GM19328 (cell line): ENCODE data around the gene ERFE.

Source experiments
- ATAC-seq: cut with Tn5 transposase; IDR thresholded peaks from one replicate; pipeline ENCODE4 v1.9.1; 2021; ENCODE audit warnings: mild to moderate bottlenecking, moderate library complexity; ENCODE audit not compliant: unreplicated experiment

The ERFE gene

DNA sequence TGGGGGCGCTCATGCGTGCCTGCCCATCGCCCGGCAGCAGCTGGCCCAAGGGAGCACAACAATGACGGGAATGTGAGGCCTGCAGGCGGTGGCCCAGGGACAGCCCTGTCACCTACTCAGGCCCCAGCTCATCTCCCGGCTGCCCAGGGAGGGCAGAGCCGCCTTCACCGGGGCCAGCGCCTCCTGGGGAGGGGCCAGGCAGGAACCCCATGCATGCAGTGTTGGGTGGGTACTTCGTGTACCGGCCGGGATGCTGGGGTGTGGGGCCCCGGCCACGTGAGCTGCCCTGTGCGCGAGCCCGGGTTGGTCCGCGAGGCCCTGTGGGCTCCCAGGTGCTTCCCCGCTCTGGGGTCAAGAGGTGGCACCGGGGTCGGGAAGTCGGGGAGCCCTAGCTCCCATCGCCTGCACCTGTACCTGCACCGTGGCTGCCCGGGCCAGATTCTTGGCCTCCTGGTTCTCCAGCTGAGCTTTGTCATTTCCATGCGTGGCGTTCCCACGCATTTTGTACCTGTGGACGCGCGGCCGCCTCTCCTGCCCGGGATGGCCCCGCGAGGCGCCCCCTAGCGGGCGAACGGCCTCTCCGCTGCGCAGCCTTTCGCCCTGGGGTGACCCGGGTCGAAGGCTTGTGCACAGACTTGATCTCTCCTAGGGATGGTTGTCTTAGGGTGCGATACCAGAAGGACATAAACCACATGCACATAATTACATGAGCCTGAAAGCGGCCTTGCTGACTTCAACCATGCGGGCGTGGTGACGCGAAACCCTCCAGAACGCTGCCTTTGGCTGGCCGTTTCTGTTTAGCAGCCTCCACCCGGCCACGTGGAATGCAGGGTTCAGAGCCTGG lies 19.4 kb upstream of the ERFE start:
- ATAC-seq: no peak

DNA sequence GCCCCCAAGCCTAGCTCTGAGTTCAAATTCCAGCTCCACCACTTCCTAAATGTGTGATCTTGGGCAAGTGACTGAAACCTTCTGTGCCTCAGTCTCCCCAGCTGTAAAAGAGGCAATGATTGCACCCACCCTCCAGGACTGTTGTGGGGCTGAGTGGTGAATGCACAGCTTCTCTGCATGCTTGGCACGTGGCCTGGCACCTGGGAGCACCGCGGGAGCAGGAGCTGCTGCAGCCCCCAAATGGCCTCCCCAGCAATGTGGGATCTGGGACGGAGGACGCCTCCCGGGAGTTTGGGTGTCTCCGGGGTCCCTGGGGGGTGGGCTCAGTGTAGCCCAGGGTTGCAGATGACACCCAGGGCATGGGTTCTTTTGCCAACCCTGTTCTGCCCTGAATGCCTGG lies 18.7 kb upstream of the ERFE start:
- ATAC-seq: no peak

DNA sequence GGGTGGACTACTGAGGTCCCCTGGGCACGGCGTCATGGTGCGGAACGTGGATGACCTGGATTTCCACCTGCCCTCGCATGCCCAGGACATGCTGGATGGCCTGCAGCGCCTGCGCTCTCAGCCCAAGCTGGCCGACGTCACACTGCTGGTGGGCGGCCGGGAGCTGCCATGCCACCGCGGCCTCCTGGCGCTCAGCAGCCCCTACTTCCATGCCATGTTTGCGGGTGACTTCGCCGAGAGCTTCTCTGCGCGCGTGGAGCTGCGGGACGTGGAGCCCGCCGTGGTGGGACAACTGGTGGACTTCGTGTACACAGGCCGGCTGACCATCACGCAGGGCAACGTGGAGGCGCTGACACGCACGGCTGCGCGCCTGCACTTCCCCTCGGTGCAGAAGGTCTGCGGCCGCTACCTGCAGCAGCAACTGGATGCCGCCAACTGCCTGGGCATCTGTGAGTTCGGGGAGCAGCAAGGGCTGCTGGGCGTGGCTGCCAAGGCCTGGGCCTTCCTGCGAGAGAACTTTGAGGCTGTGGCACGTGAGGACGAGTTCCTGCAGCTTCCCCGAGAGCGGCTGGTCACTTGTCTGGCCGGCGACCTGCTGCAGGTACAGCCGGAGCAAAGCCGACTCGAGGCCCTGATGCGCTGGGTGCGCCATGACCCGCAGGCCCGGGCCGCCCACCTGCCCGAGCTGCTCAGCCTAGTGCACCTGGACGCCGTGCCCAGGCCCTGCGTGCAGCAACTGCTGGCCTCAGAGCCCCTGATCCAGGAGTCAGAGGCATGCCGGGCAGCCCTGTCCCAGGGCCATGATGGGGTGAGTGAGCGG lies 17.8 kb upstream of the ERFE start:
- ATAC-seq: no peak

DNA sequence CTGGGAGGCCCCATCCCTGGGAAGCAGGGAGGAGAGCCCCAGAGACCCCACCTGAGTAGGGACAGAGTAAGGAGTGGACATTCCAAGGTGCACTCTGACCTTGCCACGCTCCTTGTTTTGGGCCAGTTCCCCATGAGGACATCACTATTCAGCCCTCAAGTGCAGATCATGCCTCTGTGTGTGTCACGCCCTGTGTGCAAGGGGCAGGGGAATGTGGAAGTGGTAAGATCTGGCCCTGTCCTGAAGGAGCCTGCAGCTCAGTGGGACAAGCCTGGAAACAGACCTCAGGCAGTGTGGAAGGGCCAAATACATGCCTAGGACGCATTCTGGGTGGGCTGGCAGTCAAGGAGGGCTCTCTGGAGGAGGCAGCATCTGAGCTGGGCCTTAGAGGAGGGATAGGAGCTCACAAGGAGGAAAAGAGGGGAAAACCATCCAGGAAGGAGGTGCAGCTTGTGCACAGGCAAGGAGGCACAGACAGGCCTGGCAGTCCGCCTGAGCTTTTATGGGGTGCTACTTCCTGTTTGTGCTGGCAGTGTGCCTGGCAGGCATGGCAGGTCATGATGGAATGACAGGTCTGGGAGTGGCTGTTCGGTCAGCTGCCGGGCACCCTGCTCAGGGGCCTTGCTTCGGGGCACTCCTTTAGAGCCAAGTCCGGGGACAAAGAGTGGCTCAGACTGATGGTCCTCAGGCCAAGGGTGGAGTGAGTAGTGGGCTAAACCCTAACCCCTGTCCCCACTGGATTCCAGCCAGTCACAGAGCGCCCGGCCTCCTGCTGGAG lies 17.0 kb upstream of the ERFE start:
- ATAC-seq: no peak

DNA sequence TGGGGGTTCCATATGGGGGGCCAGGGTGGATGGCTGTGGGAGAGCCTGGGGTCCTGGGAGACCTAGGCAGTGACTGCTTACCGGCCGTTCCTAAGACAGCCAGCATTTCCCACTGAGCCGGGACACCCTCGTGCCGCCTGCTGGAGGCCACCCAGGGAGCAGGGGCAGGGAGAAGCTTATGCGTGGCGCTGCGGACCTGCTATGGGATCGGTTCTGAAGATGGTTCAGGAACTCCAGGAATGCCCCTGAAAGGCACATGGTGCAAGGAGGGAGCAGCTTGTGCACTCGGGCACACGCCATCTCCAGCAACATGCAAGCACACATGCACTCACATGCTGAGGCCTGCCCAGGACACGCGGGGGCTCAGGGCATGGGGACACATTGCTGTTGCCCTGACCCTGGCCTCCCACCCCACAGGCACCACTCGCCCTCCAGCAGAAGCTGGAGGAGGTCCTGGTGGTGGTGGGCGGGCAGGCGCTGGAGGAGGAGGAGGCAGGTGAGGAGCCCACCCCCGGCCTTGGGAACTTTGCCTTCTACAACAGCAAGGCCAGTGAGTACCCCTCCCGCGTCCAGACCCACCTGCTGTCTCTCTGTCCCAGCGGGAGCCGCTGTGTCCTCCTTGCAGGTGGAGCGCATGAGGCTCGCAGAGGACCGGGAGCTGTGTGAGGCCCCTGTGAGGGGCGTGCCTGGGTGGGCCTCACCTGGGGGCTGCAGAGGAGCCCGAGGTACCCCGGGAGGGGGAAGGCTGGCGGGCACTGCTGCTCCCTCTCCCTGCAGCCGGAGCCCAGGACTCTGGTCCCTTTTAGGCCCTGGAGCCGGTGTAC lies 16.2 kb upstream of the ERFE start:
- ATAC-seq: no peak

DNA sequence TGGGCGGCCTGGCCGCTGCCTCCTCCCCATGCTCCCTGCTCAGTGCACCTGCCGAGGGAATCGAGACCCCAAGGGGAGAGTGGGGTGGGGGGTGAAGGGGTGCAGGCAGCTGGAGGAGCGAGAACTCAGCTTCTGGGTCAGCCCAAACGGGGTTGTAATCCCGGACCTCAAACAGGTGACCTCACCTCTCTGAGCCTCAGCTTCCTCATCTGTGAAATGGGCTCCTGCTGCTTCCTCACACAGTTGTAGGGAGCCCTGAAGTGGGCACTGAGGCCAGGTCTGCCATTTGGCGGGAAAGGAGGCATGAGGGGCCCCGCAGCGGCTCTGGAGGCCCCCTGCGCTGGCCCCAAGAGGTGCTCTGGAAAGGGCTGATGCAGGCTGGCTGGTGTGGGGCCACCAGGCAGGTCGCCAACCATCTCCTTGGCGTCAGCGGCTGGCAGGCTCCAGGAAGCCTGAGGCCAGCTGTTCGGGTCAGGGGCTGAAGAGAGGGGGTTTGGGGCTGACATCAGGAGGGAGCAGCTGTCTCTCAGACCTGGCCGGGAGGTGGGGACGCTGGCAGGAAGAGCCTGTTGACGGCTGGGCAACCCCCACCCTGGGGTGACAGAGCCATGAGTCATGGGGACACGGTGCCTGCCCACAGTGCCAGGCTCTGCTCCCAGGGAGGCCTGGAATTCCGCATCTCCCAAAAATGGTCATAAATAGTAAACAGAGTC lies 15.4 kb upstream of the ERFE start:
- ATAC-seq: no peak

DNA sequence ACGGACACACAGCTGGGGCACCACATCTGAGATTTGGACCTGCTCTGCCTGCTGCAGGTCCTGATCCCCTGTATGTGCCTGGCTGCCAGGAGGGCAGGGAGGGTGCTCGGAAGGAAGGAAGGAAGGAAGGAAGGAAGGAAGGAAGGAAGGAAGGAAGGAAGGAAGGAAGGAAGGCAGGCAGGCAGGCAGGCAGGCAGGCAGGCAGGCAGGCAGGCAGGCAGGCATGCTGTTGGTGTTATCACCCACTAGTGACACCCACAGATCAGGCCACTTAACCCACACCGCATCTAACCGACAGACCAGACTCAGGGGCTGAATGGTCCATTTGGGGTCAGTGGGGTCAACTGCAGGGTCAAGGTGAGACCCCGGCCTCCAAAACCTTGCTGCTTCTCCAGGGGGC lies 14.5 kb upstream of the ERFE start:
- ATAC-seq: no peak

DNA sequence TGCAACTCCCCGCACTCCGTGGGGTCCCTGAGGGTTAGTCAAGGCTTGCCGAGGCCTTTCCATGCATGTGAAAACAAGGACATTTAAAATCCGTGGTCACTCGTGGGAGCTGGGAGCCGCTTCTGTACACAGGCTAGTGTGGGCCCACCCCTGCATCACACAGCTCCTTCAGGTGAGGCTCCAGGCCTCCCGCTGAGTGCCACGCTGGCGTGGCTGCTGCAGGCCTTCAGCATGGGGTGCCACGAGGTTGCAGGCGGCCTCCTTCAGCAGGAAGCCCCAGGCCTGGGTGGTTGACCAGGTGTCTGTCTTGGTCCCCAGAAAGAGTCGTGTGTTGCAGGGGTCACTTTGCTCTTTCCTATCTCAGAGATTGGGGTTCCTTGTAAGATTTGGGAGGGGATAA lies 13.7 kb upstream of the ERFE start:
- ATAC-seq: no peak

DNA sequence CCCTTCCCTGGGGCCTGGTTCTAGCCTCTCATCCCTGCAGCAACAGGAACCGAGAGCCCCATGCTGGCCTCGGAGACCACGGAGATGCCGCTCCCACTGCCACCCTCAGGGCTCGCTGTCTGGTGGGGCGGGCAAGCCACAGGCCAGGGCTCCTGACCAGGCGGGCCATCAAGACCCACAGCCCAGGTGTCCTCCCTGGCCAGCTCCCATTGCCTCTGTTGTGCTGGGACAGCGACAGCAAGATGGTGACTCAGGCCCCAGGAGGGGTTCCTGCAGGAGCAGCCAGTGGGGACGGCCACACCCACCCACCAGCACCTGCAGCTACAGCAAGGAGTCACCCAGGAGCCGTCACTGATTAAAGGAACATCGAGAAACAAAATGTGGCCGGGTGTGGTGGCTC lies 12.9 kb upstream of the ERFE start:
- no peak for ATAC-seq

DNA sequence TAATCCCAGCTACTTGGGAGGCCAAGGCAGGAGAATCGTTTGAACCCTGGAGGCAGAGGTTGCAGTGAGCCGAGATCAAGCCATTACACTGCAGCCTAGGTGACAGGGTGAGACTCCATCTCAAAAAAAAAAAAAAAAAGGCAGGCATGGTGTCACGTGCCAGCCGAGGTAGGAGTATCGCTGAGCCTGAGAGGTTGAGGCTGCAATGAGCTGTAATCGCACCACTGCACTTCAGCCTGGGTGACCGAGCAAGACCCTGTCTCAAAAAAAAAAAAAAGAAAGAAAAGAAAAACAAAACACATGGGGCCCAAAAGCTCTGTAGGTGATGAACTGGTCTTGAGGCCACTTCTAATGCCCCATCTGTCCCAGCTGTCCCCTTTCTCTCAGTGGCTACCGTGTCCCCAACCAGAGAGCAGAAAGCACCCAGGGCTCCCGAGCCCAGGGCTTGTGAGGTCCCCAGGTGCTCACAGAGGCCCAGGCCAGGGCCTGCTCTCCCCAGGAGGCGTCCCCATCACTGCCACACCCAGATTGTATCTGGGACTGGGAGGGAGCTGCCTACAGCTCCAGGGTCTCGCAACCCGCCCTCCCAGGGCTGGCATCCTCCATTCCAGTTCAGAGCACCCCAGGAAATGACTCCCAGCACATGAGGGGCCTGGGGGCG lies 11.8 kb upstream of the ERFE start:
- no peak for ATAC-seq

DNA sequence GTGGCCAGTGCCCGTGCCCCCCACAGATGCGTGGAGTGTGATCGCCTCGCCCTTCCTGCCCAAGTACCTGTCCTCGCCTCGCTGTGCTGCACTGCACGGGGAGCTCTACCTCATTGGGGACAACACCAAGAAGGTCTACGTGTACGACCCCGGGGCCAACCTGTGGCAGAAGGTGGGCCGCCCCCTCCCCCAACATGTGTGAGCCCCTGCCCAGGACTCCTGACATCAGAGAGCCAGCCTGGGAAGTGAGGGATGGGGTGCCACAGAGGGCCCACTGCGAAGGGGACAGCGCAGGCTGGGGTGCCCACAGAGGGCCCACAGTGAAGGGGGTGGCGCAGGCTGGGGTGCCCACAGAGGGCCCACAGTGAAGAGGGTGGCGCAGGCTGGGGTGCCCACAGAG lies 9.8 kb upstream of the ERFE start:
- ATAC-seq: no peak

DNA sequence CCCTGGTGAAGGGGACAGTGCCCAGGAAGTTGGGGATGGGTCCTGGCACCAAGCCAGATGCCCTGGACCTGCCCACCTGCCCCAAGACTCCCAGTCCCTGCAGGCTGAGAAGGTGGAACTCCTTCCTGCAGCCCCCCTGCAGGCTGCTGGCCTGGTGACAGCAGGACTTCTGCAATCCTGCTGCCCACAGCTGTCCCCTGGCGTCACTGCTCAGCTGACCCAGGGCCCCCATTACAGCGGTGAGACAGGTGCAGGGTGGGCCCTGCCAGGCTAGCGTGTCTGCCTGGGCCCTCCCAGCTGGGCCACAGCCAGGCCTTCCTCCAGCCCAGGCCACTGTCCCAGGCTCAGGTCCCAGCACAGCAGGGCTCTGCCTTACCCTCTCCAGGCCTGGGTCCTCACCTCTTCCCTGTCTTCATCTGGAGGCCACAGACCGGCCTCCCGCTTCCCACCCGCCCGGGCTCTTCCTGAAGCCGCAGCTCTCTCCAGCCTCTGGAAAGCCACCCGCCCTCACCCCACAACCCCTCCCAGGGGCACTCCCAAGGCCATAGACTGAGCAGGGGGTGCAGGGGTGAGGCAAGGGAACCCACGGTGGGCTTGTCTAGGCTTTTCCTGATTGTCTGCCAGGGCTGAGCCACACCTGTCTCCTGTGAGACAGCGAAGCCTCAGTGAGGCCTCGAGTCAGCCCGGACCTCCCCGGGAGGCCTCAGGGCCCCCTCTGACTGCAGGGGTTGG lies 8.8 kb upstream of the ERFE start:
- no peak for ATAC-seq

DNA sequence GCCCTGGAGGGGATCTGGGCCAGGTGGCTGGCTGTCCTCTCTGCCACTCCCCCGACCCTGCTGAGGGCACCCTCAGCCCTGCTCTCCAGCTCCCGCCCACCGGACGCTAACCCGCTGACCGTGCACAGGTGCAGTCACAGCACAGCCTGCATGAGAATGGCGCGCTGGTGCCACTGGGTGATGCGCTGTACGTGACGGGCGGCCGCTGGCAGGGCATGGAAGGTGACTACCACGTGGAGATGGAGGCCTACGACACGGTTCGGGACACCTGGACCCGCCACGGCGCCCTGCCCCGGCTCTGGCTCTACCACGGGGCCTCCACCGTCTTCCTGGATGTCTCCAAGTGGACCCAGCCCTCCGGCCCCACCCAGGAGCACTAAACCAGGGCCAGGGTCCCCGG lies 8.1 kb upstream of the ERFE start:
- ATAC-seq: no peak

DNA sequence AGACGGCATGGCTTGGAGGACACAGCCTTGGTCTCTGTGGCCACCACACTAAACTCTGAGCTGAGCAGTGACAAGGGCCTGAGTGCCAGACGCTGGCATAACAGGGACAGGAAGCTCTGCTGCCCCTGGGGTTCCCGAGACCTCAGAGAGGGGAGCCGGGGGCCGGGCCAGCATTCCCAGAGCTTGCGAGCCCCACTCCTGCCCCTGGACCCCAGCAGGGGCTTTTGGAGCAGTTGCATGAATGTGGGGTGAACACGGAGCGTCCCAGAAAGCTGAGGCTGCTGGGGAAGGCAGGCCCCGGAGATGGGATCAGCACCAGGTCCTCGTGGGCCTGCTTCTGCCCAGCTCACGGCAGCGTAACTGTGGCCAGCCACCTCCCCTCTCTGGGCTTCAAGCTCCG lies 7.6 kb upstream of the ERFE start:
- no peak for ATAC-seq

DNA sequence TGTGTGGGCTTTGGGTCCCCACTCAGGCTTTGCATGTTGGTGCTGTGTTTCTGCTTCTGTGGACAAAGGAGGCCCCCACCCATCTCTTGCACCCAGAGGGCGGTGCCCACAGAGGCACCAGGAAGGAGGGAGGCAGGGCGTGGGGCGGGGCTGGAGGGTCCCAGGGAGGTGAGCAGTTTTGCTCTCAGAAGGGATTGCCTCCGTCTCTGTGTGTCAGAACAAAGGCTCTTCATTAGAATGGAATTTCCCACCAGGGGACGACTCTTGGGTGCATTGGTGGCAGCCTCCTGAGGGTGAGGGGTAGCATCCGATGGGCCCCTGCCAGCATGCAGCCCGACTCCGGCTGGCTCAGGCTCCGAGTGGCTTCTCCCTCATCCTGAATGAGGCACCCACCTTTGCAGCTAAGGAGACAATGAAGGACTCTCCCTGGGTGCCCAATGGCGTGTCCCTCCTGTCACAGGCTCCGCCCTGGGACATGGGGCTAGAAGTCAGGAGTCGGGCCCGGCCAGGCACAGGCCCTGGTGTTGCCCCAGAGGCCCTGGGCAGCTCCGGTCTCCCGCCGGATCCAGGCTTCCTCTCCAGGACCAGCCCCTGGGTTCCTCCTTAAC lies 7.0 kb upstream of the ERFE start:
- no peak for ATAC-seq

DNA sequence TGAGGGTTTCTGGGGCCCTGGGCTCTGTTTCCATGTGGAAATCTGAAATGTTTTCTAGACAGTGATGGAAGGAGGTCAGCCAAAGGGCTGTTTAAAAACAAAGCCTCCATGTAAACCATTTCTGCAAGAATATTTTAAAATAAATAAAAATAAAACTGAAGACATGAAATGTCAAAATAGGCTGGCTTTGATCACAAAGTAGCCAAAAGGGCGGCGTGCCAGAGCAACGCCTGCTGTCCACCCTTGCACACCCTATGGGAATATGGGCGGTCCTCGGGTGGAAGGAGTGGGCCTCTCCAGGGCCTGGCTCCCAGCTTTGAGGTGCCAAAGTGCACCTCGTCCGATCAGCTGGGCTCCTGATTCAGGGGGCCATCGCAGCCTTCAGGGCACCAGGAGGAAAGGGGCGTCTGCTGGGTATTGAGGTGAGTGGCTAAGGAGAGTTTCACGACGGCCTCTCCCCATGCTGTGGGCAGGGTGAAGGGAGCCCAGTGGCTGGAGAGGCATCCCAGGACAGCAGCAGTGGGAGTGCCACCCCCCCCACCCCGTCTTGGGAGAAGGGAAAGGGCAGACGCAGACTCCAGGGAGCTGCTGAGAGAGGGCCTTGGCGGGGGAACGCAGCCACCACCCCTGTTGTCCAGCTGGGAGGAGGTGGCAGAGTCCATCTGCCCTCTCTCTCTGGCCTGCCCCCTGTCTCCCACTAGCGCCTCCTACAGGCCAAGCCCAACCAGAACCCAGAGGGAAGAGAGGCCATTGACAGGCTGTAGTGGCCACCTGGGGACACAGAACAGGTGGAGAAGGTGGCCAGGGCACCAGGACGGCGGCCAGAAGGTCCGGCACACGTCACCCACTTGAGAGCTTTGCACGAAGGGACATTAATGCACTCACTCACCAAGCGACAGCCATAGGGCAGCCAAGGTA lies 5.7 kb upstream of the ERFE start:
- ATAC-seq: no peak

DNA sequence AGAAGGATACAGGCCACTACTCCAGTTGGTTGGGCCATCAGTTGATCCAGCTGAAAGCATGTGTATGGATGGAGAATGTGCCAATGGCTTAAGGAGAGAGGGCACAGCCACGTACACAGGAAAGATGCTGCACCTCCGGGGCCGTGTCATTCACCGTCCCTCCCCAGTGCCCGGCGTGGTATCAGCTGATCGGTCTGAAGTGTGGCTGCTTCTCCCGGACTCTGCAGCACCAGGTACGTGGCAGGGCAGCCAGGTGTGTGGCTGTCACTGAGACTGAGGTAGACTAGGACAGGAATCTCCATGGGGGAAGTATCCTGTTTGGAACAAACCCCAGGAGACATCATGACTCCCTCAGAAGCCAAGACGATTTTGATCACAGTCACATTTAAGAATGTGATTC lies 4.2 kb upstream of the ERFE start:
- ATAC-seq: no peak
